GM19240 (cell line): ENCODE results near the gene TECPR2.

Source experiments
- DNase-seq: peaks from one replicate; pipeline ENCODE4 v3.0.0; 2011; ENCODE audit warnings: low spot score; ENCODE audit not compliant: insufficient read length

The TECPR2 gene

GRCh38 chr14:102374264-102374663 is 11.5 kb downstream of the TECPR2 start:
- DNase-seq, result no peak

- DNase-seq, result peak; percentile 21
These were observed 12.4 kb downstream of the TECPR2 start for GRCh38 chr14:102375119-102375518.

GRCh38 chr14:102377696-102378095 is 15.0 kb downstream of the TECPR2 start:
- DNase-seq, result no peak

- no peak for DNase-seq
These were observed 16.1 kb downstream of the TECPR2 start for GRCh38 chr14:102378830-102379229.

GRCh38 chr14:102387086-102387485 is 24.3 kb downstream of the TECPR2 start:
- no peak for DNase-seq

GRCh38 chr14:102389246-102389645 is 26.5 kb downstream of the TECPR2 start:
- DNase-seq, result no peak

- no peak for DNase-seq
These were observed 27.5 kb downstream of the TECPR2 start for GRCh38 chr14:102390064-102390855.

GRCh38 chr14:102392506-102392905 is 29.8 kb downstream of the TECPR2 start:
- no peak for DNase-seq

GRCh38 chr14:102394717-102395375 is 32.1 kb downstream of the TECPR2 start:
- no peak for DNase-seq

- no peak for DNase-seq
These were observed 33.8 kb downstream of the TECPR2 start for GRCh38 chr14:102396521-102396920.

GRCh38 chr14:102403028-102403427 is 40.3 kb downstream of the TECPR2 start:
- no peak for DNase-seq

GRCh38 chr14:102407258-102407657 is 44.5 kb downstream of the TECPR2 start:
- DNase-seq, result no peak

- no peak for DNase-seq
These were observed 46.0 kb downstream of the TECPR2 start for GRCh38 chr14:102408724-102409123.

GRCh38 chr14:102415671-102416070 is 52.9 kb downstream of the TECPR2 start:
- no peak for DNase-seq

GRCh38 chr14:102417001-102417431 is 54.3 kb downstream of the TECPR2 start:
- no peak for DNase-seq

GRCh38 chr14:102417646-102418045 is 54.9 kb downstream of the TECPR2 start:
- no peak for DNase-seq

GRCh38 chr14:102418169-102418852 is 55.6 kb downstream of the TECPR2 start:
- no peak for DNase-seq

GRCh38 chr14:102418853-102419240 is 56.1 kb downstream of the TECPR2 start:
- no peak for DNase-seq

- DNase-seq, result no peak
These were observed 56.5 kb downstream of the TECPR2 start for GRCh38 chr14:102419276-102419675.

GRCh38 chr14:102419716-102420115 is 57.0 kb downstream of the TECPR2 start:
- DNase-seq, result no peak

- no peak for DNase-seq
These were observed 58.8 kb downstream of the TECPR2 start for GRCh38 chr14:102421411-102422057.

- DNase-seq, result no peak
These were observed 61.8 kb downstream of the TECPR2 start for GRCh38 chr14:102424520-102424919.
